ENCODE measurements around the gene TRPV6. TPM values are rescaled to one million over a fixed set of nuclear protein-coding genes. Genes with fewer than 3 reads are reported as not detected.

Gene TRPV6
- polyA plus RNA-seq, 1 donor from 2014 or later, result 0.30 TPM

- Histone ChIP-seq H4K20me1 (ENCODE audit: insufficient read depth) (no peaks in the 10 kb centered on the region), H3K9me2 (ENCODE audit: insufficient read depth, low read length) (no peaks in the 10 kb centered on the region), H3K27me3 (ENCODE audit: insufficient read depth, low read depth, low read length) (no peaks in the 10 kb centered on the region), H3K4me3 (ENCODE audit: low read length) (no peak overlapping the region), H3F3A (ENCODE audit: insufficient read depth, low read length, poor library complexity, severe bottlenecking) (no peaks in the 10 kb centered on the region), H3K27ac (ENCODE audit: low read length) (no peak overlapping the region), H3K4me2 (ENCODE audit: low read length) (no peak overlapping the region), H3K36me3 (ENCODE audit: insufficient read depth, low read length) (no peaks in the 10 kb centered on the region), H3K9ac (ENCODE audit: low read length) (no peak overlapping the region), H2AFZ (ENCODE audit: low read depth, low read length) (no peak overlapping the region), H3K79me2 (replicated peaks; ENCODE audit: insufficient read depth, low read length) (no peaks in the 10 kb centered on the region), H3K9me3 (ENCODE audit: low read length) (no peaks in the 10 kb centered on the region)
- no peak for TF ChIP-seq REST (IDR thresholded peaks at IDR 0.05; ENCODE audit: borderline replicate concordance)
- no peak for TF ChIP-seq SMC3 (conservative IDR thresholded peaks at IDR 0.05; ENCODE audit: poor library complexity)
- no peak for TF ChIP-seq MXI1 (conservative IDR thresholded peaks at IDR 0.05; ENCODE audit: poor library complexity, severe bottlenecking)
- TF ChIP-seq RAD21 (conservative IDR thresholded peaks at IDR 0.05), result no peak
- no peak for TF ChIP-seq EZH2 (IDR thresholded peaks at IDR 0.05; ENCODE audit: borderline replicate concordance, insufficient read depth, low read length, poor library complexity, severe bottlenecking)
- TF ChIP-seq CTCF (IDR thresholded peaks at IDR 0.05; ENCODE audit: poor library complexity, severe bottlenecking), result no peak
- TF ChIP-seq EP300 (conservative IDR thresholded peaks at IDR 0.05; ENCODE audit: poor library complexity, severe bottlenecking), result no peak
- TF ChIP-seq TAF1 (IDR thresholded peaks at IDR 0.05; ENCODE audit: low read depth), result no peak
- no peak for TF ChIP-seq POLR2AphosphoS5 (IDR thresholded peaks at IDR 0.05)
Observed at GRCh38 chr7:142910481-142910880, 24.9 kb upstream of the TRPV6 start.

GRCh38 chr7:142910031-142910433 lies 24.5 kb upstream of the TRPV6 start:
- TF ChIP-seq POLR2AphosphoS5 (IDR thresholded peaks at IDR 0.05), result no peak
- TF ChIP-seq RAD21 (conservative IDR thresholded peaks at IDR 0.05), result no peak
- TF ChIP-seq TAF1 (IDR thresholded peaks at IDR 0.05; ENCODE audit: low read depth), result no peak
- no peak for TF ChIP-seq SMC3 (conservative IDR thresholded peaks at IDR 0.05; ENCODE audit: poor library complexity)
- TF ChIP-seq EZH2 (IDR thresholded peaks at IDR 0.05; ENCODE audit: borderline replicate concordance, insufficient read depth, low read length, poor library complexity, severe bottlenecking), result no peak
- no peak for TF ChIP-seq CTCF (IDR thresholded peaks at IDR 0.05; ENCODE audit: poor library complexity, severe bottlenecking)
- no peak for TF ChIP-seq MXI1 (conservative IDR thresholded peaks at IDR 0.05; ENCODE audit: poor library complexity, severe bottlenecking)
- no peak for TF ChIP-seq REST (IDR thresholded peaks at IDR 0.05; ENCODE audit: borderline replicate concordance)
- TF ChIP-seq EP300 (conservative IDR thresholded peaks at IDR 0.05; ENCODE audit: poor library complexity, severe bottlenecking), result no peak
- no peak overlapping the region for H3K4me2 ChIP-seq (ENCODE audit: low read length)
- no peaks in the 10 kb centered on the region for H4K20me1 ChIP-seq (ENCODE audit: insufficient read depth)
- no peak overlapping the region for H3K9ac ChIP-seq (ENCODE audit: low read length)
- H3K27me3 ChIP-seq (ENCODE audit: insufficient read depth, low read depth, low read length), result no peaks in the 10 kb centered on the region
- H3K4me3 ChIP-seq (ENCODE audit: low read length), result no peak overlapping the region
- no peaks in the 10 kb centered on the region for H3K9me3 ChIP-seq (ENCODE audit: low read length)
- H3K36me3 ChIP-seq (ENCODE audit: insufficient read depth, low read length), result no peaks in the 10 kb centered on the region
- H3F3A ChIP-seq (ENCODE audit: insufficient read depth, low read length, poor library complexity, severe bottlenecking), result no peaks in the 10 kb centered on the region
- no peaks in the 10 kb centered on the region for H3K9me2 ChIP-seq (ENCODE audit: insufficient read depth, low read length)
- no peaks in the 10 kb centered on the region for H3K79me2 ChIP-seq (replicated peaks; ENCODE audit: insufficient read depth, low read length)
- H3K27ac ChIP-seq (ENCODE audit: low read length), result no peak overlapping the region
- H2AFZ ChIP-seq (ENCODE audit: low read depth, low read length), result no peak overlapping the region
